Regular cardiac myocyte (primary cell): ENCODE results near the gene POU4F3. TPM values are rescaled to one million over a fixed set of nuclear protein-coding genes. Genes with fewer than 3 reads are reported as not detected.

Experiments
- total RNA-seq: library from RNA; depleted of rRNA; stranded (reverse); fragments of >200 nt; gene quantifications from 2 replicates; pipeline ENCODE4 v1.2.3, GENCODE V29; 2014

The POU4F3 gene, protein sequence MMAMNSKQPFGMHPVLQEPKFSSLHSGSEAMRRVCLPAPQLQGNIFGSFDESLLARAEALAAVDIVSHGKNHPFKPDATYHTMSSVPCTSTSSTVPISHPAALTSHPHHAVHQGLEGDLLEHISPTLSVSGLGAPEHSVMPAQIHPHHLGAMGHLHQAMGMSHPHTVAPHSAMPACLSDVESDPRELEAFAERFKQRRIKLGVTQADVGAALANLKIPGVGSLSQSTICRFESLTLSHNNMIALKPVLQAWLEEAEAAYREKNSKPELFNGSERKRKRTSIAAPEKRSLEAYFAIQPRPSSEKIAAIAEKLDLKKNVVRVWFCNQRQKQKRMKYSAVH
- under 0.01 TPM in 2 replicates for total RNA-seq

GRCh38 chr5:146338774-146339714, at the start of gene POU4F3:
POU4F3 (plus strand) TSS chr5:146338839; CDS start chr5:146339113, 274 bp downstream.

Other genes starting within 250 kb of the POU4F3 start
- 0.38 TPM in 1 of 2 replicates, not detected in the other for gene PLAC8L1, start 233.3 kb upstream of the POU4F3 start, total RNA-seq
- 123 and 132 TPM in 2 replicates for gene LARS1, start 156.2 kb upstream of the POU4F3 start, total RNA-seq
- gene RBM27, start 135.2 kb upstream of the POU4F3 start, total RNA-seq, result 21.1 and 25.1 TPM in 2 replicates
- 27.3 and 28.4 TPM in 2 replicates for gene TCERG1, start 108.5 kb downstream of the POU4F3 start, total RNA-seq
- gene GPR151, start 177.4 kb downstream of the POU4F3 start, total RNA-seq, result not detected in 2 replicates